DOHH2 (cell line): ENCODE measurements around the gene EPN2.

Experiments
- H3F3A ChIP-seq: fragments of 200-600 bp; sonication (generic), shearing (Covaris generic); 2 replicates; pipeline ENCODE4 v1.6.0; 2016; ENCODE audit warnings: antibody characterized with exemption, mild to moderate bottlenecking; ENCODE audit not compliant: control insufficient read depth, insufficient read depth
- H3K27ac ChIP-seq: fragments of 200-600 bp; sonication (generic); 2 replicates; pipeline ENCODE4 v1.5.1; 2014; ENCODE audit warnings: low read depth, mild to moderate bottlenecking, low read length, moderate library complexity
- H3K27me3 ChIP-seq: fragments of 200-600 bp; sonication (generic); 2 replicates; pipeline ENCODE4 v1.6.1; 2014; ENCODE audit warnings: mild to moderate bottlenecking, low read length, mixed read lengths; ENCODE audit not compliant: control insufficient read depth
- H3K36me3 ChIP-seq: fragments of 200-600 bp; sonication (generic); 2 replicates; pipeline ENCODE4 v1.6.1; 2014; ENCODE audit warnings: mild to moderate bottlenecking, low read length, moderate library complexity, mixed read lengths; ENCODE audit not compliant: control insufficient read depth
- H3K4me1 ChIP-seq: fragments of 200-600 bp; sonication (generic); 2 replicates; pipeline ENCODE4 v1.6.1; 2014; ENCODE audit warnings: mild to moderate bottlenecking, low read length, mixed read lengths; ENCODE audit not compliant: control insufficient read depth
- H3K4me2 ChIP-seq: fragments of 200-600 bp; sonication (generic); 2 replicates; pipeline ENCODE4 v1.6.0; 2014; ENCODE audit warnings: mild to moderate bottlenecking, low read length, moderate library complexity
- H3K4me3 ChIP-seq: fragments of 200-600 bp; sonication (generic); 2 replicates; pipeline ENCODE4 v1.5.1; 2014; ENCODE audit warnings: mild to moderate bottlenecking, low read length, mixed read lengths
- H3K79me2 ChIP-seq: fragments of 200-600 bp; sonication (generic); 2 replicates; pipeline ENCODE4 v1.6.1; 2014; ENCODE audit warnings: mild to moderate bottlenecking, low read length, mixed read lengths; ENCODE audit not compliant: control insufficient read depth
- H3K9me2 ChIP-seq: fragments of 200-600 bp; sonication (generic); replicated peaks from 2 replicates; pipeline ENCODE4 v1.6.1; 2014; ENCODE audit warnings: mild to moderate bottlenecking, low read length, mixed read lengths; ENCODE audit not compliant: control insufficient read depth
- H3K9me3 ChIP-seq: fragments of 200-600 bp; sonication (generic); 2 replicates; pipeline ENCODE4 v1.6.1; 2014; ENCODE audit warnings: antibody characterized with exemption, low read length, mixed read lengths; ENCODE audit not compliant: control insufficient read depth, insufficient read depth
- H4K20me1 ChIP-seq: fragments of 200-600 bp; sonication (generic); 2 replicates; pipeline ENCODE4 v1.6.0; 2014; ENCODE audit warnings: low read depth, mild to moderate bottlenecking, antibody characterized with exemption, low read length, moderate library complexity; ENCODE audit not compliant: control insufficient read depth, insufficient read depth
- EZH2phosphoT487 ChIP-seq: fragments of 200-600 bp; sonication (generic); IDR thresholded peaks from 2 replicates; pipeline ENCODE4 v1.6.1; 2017; ENCODE audit warnings: borderline replicate concordance, mild to moderate bottlenecking, antibody characterized with exemption, low read length, moderate library complexity, mixed read lengths
- TF ChIP-seq, protein P1 (sequence below): fragments of 200-600 bp; sonication (generic); IDR thresholded peaks from one replicate; pipeline ENCODE4 v1.5.1; 2014; ENCODE audit warnings: antibody characterized with exemption, mild to moderate bottlenecking, low read depth, low read length; ENCODE audit not compliant: poor library complexity, severe bottlenecking

Gene EPN2

DNA sequence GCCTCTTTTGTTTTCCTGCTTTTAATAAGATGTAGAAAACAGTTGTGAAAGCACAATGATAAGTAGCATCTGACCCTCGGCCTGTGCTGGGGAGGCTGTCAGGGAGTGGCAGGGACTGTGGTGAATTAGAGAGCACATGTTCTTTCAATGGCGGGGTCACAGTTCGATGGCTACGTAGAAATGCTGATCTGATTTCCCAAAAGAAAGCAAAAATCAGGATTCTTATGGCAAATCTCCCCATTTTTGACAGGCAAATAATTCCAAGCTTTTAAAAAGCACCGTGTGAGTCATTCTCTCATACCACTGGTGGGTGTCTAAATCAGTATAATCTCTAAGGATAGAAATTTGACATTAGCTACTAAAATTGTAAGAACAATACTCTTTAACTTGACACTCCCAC is 137.0 kb downstream of the EPN2 start:
- H3K36me3 ChIP-seq: no peaks in the 10 kb centered on the region
- H3K9me3 ChIP-seq: no peaks in the 10 kb centered on the region
- H4K20me1 ChIP-seq: no peaks in the 10 kb centered on the region
- no peak overlapping the region for H3K4me2 ChIP-seq
- TF ChIP-seq, protein P1, sequence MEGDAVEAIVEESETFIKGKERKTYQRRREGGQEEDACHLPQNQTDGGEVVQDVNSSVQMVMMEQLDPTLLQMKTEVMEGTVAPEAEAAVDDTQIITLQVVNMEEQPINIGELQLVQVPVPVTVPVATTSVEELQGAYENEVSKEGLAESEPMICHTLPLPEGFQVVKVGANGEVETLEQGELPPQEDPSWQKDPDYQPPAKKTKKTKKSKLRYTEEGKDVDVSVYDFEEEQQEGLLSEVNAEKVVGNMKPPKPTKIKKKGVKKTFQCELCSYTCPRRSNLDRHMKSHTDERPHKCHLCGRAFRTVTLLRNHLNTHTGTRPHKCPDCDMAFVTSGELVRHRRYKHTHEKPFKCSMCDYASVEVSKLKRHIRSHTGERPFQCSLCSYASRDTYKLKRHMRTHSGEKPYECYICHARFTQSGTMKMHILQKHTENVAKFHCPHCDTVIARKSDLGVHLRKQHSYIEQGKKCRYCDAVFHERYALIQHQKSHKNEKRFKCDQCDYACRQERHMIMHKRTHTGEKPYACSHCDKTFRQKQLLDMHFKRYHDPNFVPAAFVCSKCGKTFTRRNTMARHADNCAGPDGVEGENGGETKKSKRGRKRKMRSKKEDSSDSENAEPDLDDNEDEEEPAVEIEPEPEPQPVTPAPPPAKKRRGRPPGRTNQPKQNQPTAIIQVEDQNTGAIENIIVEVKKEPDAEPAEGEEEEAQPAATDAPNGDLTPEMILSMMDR: no peak
- no peak for TF ChIP-seq EZH2phosphoT487
- H3K9me2 ChIP-seq: no peaks in the 10 kb centered on the region
- peaks cover 14% of the 10 kb centered on the region for H3K79me2 ChIP-seq
- H3K4me3 ChIP-seq: no peak overlapping the region
- H3K4me1 ChIP-seq: peaks cover 9% of the 10 kb centered on the region
- H3F3A ChIP-seq: peaks cover 11% of the 10 kb centered on the region
- H3K27ac ChIP-seq: no peak overlapping the region
- H3K27me3 ChIP-seq: no peaks in the 10 kb centered on the region

DNA sequence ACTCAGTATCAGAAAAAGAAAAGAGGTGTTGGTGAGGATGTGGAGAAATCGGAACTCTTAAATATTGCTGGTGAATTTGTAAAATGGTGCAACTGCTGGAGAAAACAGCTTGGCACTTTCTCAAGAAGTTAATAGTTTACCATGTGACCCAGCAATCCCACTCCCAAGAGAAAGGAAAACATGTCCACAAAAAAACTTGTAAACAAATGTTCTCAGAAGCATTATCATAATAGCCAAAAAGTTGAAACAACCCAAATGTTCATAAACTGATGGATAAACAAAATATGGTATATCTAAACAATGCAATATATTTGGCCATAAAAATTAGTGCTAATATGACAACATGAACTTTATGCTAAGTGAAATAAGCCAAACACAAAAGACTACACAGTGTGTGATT is 138.6 kb downstream of the EPN2 start:
- Histone ChIP-seq H3K36me3 (peaks cover 14% of the 10 kb centered on the region), H3K27me3 (no peaks in the 10 kb centered on the region), H3K4me1 (peaks cover 9% of the 10 kb centered on the region), H3K27ac (no peak overlapping the region), H3K9me3 (no peaks in the 10 kb centered on the region), H3K4me3 (no peak overlapping the region), H4K20me1 (no peaks in the 10 kb centered on the region), H3F3A (peaks cover 11% of the 10 kb centered on the region), H3K79me2 (peaks cover 14% of the 10 kb centered on the region), H3K4me2 (no peak overlapping the region), H3K9me2 (no peaks in the 10 kb centered on the region)
- TF ChIP-seq EZH2phosphoT487: no peak
- TF ChIP-seq, protein P1: no peak

DNA sequence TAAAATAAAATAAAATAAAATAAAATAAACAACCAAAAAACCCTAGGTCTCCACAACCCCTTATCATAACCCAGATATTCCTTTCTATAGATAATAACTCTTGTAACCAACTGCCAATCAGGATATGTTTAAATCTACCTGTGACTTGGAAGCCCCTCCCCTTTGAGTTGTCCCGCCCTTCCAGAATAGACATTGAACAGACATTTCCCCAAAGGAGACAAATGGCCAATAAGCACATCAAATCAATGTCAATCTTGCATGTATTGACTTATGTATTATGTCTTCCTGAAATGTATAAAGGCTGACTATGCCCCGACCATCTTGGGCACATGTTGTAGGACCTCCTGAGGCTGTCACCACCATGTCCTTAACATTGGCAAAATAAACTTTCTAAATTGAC is 139.6 kb downstream of the EPN2 start:
- no peak for TF ChIP-seq EZH2phosphoT487
- TF ChIP-seq, protein P1: no peak
- Histone ChIP-seq H3K27ac (peak overlapping the region; percentile 71), H3K4me1 (peaks cover 9% of the 10 kb centered on the region), H3K79me2 (peaks cover 14% of the 10 kb centered on the region), H4K20me1 (no peaks in the 10 kb centered on the region), H3K4me3 (peak overlapping the region; percentile 88), H3K9me3 (no peaks in the 10 kb centered on the region), H3K36me3 (peaks cover 22% of the 10 kb centered on the region), H3K4me2 (peak overlapping the region; percentile 84), H3F3A (peaks cover 11% of the 10 kb centered on the region), H3K27me3 (no peaks in the 10 kb centered on the region), H3K9me2 (no peaks in the 10 kb centered on the region)
